HG02943 (cell line): Measurements from ENCODE around the gene SLA2.
"Not testable (repeated sequence)": the region's sequence is repeated elsewhere in the genome, so short reads cannot be mapped to it uniquely, and the experiment has no call there.

Experiments used
- ATAC-seq: cut with Tn5 transposase; IDR thresholded peaks from one replicate; pipeline ENCODE4 v1.9.1; 2021; ENCODE audit warnings: mild to moderate bottlenecking, low read depth, moderate library complexity; ENCODE audit not compliant: unreplicated experiment

SLA2 gene

GRCh38 chr20:36645998-36646397 is at the start of gene SLA2:
Gene SLA2 (minus strand): TSS chr20:36646196. CDS start chr20:36641335, 4,861 bp downstream.
- ATAC-seq = no peak

- not testable (repeated sequence) for ATAC-seq
Observed at GRCh38 chr20:36695467-36695866, 49.5 kb upstream of the SLA2 start.

DNA sequence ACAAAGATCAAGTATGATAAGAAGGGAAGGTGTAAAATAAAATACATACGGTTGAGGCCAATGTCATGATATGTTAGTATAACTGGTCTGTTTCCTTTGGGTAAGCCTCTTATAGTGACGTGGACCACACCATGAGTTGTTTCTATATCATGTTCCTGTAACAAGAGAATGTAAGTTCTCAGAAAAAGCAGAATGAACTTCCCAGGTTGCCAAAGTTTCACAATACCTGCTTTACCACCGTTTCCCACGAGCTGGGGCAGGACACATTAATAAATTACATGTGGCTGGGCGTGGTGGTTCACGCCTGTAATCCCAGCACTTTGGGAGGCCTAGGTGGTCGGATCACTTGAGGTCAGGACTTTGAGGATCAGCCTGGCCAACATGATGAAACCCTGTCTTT is 42.6 kb upstream of the SLA2 start:
- ATAC-seq = no peak

GRCh38 chr20:36687850-36688249 is 41.9 kb upstream of the SLA2 start:
- ATAC-seq = no peak

DNA sequence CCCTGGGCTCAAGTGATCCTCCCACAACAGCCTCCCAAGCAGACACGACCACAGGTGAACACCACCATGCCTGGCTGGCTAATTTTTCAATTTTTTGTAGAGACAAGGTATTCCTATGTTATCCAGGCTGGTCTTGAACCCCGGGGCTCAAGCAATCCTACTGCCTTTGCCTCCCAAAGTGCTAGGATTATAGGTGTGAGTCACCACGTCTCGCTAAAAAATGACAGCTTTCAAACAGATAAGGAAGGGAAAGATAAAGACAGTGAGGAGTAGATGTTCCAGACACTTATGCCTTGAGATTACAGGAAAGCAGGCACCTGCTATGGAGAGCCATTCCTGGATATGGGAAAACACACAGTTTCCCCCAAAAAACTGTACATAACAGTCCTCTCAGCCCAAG is 40.9 kb upstream of the SLA2 start:
- ATAC-seq = no peak

- ATAC-seq = no peak
Observed at GRCh38 chr20:36686504-36686903, 40.5 kb upstream of the SLA2 start.

DNA sequence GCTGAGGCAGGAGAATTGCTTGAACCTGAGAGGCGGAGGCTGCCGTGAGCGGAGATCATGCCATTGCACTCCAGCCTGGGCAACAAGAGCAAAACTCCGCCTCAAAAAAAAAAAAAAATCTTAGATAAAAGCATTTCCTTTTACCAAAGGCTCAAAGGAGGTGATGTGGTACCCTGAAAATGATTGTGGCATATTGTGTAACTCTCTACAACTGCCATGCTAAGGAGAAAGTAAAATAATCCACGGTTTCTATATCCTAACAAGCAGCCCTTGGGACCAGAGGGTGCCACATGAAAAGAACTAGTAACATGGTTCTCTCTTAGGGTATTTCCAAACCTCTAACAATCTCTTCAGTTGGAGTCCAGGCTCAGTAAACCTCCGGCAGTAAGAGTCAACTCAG is 38.8 kb upstream of the SLA2 start:
- ATAC-seq = no peak

DNA sequence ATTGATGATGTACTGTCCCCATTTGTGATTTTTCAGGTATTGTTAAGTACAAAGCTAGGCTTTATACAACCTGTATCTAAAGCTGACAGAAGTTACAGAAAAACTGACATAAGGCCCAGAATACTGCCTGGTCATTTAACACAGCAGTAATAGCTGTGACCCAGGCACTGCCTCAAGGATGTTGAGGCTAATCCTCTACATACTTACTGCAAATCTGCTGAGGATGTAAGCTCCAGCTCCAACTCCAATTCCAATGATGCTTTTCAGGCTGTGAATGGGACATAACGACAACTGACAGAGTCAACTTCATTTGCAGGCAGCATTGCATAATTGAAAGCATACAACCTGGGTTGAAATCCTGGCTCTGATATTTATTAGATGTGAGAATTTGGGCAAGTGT is 36.3 kb upstream of the SLA2 start:
- ATAC-seq = no peak

DNA sequence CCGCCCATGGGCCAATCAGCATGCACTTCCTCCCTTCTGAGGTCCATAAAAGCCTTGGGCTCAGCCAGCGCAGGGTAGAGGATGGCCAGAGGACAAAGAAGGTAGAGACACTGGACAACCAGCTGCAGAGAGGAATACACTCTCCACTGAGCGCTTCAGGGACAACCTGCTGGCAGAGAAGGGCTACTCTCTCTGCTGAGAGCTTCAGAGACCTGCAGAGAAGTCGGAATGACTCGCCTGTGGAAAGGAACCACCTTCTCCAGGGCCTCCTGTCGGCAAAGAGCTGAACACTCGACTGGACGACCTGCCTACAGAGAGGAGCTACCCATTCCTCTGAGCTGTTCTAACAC is 31.4 kb upstream of the SLA2 start:
- no peak for ATAC-seq

- ATAC-seq = no peak
Observed at GRCh38 chr20:36676701-36677421, 30.9 kb upstream of the SLA2 start.

DNA sequence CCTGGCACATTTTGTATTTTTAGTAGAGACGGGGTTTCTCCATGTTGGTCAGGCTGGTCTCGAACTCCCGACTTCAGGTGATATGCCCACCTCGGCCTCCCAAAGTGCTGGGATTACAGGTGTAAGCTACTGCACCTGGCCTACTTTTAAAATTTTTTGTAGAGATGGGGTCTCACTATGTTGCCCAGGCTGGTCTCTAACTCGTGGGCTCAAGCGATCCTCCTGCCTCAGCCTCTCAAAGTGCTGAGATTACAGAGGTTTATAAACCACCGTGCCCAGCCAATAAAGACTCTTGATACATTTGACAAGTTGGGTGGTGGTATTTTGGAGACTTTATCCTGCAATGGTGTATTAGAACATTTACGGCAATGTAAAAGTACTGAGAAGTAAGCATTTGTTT is 29.5 kb upstream of the SLA2 start:
- not testable (repeated sequence) for ATAC-seq

DNA sequence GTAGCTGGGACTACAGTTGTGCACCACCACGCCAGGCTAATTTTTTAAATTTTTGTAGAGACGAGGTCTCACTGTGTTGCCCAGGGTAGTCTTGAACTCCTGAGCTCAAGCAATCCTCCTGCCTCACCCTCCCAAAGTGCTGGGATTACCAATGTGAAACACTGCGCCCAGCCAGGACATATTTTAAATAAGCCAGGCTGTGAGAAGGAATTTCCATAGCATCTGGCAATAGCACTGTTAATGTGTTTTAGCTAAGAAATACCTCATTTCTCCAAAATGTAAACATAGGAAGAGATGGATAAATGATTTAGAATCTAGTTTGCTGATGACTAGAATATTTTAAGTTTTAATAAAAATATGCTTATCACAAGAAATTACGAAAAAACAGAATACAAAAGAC is 27.0 kb upstream of the SLA2 start:
- ATAC-seq = no peak

DNA sequence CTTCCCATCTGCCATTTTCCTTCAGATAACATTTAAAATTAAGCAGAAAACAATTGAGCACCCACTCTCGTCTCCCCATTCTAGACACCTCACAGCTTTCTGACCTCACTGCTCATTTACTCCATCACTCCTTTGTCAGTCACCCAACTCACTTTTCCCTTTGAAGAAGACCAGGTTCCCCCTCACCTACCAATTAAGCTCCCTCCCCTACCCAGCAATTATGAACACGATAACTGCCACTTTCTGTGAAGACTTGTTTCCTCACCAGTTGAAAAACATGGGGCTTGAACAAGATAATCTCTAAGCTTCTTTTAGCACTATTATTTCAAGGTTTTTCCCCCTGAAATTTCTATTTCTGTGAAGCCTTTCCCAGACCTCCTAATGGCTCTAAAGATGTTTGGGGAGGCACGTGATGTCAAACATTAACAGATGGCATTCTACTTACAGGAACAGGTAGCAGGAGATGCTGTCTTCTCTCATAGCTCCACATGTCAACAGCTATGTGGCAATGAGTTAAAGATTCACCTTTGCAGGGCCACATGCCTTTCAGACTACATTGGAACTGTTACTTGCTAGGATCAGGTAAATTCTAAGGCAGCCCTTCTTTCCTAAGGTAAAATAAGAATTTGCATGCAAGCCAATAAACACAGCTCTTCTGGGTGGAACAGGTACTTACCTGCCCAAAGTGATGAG is 24.8 kb upstream of the SLA2 start:
- ATAC-seq = no peak

GRCh38 chr20:36666181-36666740 is 20.3 kb upstream of the SLA2 start:
- ATAC-seq = no peak

- ATAC-seq = no peak
Observed at GRCh38 chr20:36663031-36663430, 17.0 kb upstream of the SLA2 start.

DNA sequence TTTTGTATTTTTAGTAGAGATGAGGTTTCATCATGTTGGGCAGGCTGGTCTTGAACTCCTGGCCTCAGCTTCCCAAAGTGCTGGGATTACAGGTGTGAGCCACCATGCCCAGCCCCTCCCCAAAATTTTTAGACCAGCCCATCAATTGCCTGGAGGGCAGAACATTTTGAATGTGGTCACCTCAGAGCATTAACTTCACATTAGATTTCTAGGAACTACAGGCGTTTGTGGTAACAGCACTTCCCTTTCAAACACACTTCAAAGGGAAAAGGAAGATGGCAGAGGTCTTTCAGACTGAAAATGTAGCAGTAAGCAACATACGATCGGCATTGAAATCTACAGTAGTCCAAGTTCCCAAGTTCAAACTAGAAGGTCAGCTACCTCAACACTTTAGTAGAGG is 12.3 kb upstream of the SLA2 start:
- no peak for ATAC-seq

GRCh38 chr20:36656733-36657132 is 10.7 kb upstream of the SLA2 start:
- no peak for ATAC-seq

GRCh38 chr20:36655004-36655403 is 9.0 kb upstream of the SLA2 start:
- no peak for ATAC-seq

DNA sequence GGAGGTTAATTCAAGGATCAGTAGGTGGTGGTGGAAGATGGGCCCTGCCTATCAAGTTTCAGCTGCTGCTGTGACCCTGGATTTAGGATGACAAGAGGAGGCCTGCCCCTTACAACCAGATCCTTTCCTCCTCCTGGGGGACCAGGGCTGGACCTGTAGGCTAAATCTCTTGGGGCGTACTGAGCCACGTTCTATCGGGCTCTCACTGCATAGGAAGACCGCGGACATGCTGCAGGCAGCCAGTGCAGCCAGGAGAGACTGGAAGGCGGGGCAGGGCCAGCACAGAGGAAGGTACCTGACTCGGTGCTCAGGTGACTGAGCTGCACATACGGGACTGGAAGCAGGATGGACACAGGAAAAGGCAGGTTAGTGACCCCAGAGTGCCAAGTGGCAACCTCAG is 8.5 kb upstream of the SLA2 start:
- no peak for ATAC-seq

- no peak for ATAC-seq
Observed at GRCh38 chr20:36653456-36653855, 7.5 kb upstream of the SLA2 start.

GRCh38 chr20:36647196-36648121 is 1.5 kb upstream of the SLA2 start:
- no peak for ATAC-seq
